ENCODE results near the gene FBXO5.
A peak's percentile ranks its signal among the peaks of the same experiment; 100 is the strongest.
"Not testable (repeated sequence)": the region's sequence is repeated elsewhere in the genome, so short reads cannot be mapped to it uniquely, and the experiment has no call there.

FBXO5 gene

DNA sequence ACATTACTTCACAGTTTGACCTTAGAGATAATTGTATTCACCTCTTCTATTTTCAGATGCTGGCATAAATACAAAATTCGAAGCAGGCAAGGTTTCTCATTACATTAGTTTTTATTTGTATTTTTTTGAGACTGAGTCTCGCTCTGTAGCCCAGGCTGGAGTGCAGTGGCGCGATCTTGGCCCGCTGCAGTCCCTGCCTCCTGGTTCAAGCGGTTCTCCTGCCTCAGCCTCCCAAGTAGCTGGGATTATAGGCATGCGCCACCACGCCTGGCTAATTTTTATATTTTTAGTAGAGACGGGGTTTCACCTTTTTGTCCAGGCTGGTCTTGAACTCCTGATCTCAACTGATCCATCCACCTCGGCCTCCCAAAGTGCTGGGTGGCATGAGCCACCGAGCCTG lies 2.5 kb upstream of the FBXO5 start:
- DNase-seq = not testable (repeated sequence)

DNA sequence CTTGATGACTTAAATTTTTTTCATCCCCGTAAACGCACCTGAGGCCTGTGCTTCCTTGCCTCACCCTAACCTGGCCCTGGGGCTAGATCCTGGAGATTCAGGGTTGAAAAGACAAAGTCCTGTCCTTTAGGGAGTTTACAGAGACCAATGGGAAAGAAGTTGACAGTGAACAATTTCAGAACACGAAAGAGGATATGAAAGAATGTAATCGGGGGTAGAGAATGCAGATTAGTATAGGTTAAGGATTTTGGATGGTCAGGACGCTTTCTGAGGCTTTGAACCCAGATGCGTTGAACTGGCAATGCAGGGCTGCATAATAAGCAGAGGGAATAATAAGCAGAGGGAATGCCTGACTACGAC lies 1.7 kb upstream of the FBXO5 start:
- no peak for DNase-seq

DNA sequence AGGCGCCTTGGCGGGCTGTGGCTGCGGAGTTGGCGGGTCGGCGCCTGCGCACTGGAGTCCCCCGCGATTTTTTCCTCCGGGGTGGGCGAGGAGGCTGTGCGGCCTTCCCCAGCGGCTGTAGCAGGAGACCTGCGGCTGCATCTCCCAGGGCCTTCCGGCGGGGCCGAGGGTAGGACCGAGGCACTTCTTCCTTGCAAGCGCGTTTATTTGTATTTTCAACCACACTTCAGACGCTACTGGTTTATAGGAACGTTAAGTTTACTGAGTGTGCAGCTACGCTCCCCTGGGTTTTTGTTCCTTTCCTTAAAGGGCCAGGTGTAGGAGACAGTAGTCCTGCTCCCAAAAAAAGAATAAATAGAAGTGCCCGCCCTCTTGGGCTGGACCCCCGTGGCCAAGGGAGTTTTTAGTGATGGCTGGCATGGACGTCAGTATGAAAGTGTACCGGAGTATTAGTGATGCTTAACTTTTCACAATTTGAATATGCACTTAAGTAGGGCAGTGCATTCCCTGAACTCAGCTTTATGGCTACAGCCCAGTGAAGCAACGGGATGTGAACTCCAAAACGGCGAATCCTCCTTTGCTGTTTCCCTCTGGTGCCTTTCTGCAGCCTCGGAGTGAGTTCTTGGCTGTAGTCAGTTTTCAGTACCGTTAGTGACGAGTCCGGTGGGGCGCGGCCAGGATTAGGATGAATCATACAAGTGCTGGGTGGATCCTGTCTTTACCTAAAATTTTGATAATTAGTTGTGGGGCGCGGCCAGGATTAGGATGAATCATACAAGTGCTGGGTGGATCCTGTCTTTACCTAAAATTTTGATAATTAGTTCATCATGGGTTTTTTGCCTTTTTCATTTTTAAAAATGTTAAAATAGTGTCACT lies 1.0 kb upstream of the FBXO5 start:
- peak; percentile 97 for DNase-seq

DNA sequence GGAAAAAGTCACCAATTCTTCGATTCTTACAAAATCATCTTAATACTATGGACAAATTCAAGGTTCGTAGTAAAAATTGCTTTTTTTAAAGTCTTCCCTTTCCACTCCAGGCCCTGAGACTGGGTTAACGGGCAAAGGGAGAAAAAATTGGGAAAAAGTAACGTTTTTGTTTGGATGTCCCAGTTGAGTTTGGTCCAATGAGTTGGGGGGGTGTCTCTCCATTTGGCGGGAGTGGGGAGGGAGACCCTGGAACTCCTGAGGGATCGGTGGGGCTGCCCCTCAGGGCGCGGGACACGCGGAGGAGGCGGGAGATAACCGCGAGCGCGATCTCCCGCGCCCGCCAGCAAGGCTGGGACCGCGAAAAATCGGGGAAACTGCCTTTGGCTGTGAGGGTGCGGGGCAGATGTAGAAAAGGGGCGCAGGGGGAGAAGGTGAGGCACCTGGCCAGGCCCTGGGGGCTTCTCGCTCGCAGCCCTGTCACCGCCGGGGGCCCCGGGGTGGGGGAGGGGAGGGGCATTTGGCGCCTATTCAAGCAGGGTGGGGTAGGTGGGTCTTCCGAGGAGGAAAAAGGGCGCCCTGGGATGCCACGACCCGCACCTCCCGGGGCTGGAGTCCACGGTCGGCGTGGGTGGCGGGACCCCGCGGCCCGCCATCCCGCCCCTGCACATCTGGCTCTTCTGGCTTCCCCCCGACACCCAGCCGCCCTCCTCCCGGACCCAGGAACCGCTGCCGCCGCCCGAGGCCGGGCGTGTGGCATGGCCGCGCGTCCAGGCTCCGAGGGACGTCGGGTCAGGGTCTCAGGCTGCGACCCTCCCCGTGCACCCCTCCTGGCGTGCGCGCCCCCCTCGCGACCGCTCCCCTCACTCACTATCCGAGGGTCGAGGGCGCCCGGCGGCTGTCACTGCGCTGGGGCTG lies 595 bp downstream of the FBXO5 start:
- DNase-seq = peak; percentile 78

DNA sequence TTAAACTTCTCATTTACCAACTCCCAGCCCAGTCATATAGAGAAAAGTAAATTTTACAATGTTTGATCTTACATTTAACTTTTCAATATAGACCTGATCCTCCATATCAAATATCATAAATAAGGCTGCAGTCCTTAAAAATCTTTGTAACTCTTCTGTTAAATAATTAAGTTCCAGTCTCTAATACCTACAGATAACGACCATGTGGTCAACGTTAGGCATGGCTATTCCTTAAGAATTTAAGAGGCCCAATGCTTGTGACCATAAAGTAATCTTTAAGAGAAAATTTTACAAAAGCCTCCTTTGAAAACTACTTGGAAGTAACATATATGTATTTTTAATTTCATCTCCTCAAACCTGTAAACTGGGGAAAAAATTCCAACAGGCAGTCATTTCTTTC lies 1.6 kb downstream of the FBXO5 start:
- no peak for DNase-seq

DNA sequence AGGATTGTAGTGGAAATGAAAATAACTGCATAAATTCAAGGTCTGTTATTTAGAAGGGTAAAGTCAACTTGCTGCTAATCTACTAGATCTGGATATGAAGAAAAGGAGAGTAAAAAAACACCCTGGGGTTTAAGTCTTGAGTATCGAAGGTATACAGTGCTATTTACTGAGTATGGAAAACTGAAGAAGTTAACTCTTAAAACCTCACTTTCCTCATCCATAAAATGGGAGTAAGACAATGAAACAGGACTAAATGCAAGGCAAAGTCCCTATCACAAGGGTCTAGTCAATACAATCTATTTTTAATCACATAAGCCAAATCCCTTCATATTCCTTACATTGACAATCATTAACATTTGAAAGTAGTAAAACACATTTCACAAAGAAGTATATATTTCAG lies 2.2 kb downstream of the FBXO5 start:
- DNase-seq = no peak

DNA sequence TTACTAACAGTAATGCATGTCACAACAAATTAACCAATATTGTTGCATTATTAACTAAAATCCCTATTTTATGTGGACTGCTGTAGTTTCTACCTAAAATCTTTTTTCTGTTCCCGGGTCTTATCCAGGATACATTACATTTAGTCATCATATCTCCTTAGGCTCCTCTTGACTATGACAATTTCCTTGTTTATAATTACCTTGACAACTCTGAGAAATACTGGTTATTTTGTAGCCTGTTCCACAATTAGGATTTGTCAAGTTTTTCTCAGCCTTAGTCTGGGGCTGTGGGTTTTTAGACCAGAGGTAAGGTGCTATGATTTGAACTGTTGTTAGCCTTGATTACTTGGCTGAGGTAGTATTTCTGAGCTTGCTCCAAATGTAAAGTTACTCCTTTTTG lies 3.7 kb downstream of the FBXO5 start:
- no peak for DNase-seq

DNA sequence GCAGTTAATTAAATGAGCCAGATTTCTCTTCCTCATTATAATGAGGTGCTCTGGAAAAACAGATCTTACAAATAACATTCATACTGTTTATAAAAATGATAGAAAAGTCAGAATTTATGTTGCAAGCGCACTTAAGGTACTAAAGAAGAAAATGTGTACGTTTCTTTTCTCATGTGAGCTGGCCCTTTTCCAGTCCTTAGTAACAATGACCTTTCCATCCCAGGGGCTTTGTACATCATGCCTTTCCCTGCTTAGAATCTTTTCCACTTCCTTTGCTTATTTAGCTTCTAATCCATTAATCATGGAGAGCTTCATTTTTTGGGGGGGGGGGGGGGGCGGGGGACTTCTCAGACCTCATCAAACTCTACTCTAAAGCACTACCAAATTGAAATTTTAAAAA lies 4.8 kb downstream of the FBXO5 start:
- no peak for DNase-seq

DNA sequence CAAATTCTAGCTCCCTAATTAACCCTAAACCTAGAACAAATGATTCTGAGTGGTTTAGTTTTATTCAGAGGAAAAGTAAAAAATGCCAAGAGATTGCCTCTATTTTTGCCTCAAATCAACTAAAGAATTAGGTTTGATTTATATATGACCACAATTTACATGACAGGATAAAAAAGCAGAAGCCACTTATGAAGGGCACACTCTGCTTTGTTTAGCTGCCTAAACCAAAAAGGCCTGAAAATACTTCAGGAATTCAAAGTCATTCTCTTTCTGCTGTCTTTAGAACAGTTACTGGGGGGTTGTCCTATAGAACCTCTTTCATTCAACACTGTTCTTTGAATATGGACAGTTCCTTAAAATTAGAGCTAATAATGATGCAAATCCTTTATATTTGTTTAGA lies 5.3 kb downstream of the FBXO5 start:
- DNase-seq = no peak

DNA sequence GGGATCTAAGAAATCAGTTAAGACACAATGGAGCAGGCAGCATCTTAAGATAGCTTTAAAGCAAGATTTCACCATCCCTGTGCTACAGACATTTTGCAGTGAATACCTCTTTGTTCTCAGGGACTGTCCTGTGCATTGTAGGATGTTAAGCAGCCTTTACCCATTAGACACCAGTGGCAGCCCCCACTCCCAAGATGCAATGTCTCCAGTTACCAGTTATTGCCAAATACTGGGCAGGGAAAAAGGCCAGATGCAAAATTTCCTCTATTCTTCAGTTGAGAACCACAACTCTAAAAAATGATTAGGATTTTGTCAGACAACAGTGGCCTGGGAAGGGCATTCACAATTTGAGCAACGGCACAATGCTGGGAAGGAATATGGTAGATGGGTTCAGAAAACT lies 6.1 kb downstream of the FBXO5 start:
- no peak for DNase-seq

DNA sequence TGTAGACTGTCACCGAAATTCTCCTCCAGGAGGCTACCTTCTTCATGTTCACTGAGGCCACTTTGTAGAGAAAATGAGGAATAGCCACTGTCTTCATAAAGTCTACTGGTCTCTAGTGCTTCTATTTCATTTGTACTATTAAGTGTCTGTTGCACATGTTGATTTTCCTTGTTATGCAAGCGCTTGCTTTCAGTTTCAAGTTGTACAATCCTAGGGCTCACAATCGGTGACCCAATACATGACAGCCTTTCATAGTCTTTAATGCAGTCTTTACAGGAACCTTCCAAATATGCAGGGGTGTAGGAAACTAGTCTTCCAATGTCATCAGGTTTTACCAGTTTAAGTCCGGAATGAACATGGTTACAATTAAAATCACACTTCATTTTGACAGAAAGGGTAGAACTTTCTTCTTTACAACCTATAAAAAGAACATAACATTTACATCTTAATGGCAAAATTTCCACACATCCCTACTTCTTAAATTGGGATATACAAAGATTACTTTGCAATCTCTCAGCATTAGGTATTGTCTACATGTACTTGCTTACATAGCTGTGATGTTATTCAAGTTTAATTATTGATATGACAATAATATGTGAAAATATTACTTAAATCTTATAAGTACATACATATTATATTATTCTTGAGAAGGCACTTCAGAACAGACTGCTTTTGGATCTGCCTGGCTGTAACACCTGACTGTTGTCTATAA lies 7.5 kb downstream of the FBXO5 start:
- no peak for DNase-seq

DNA sequence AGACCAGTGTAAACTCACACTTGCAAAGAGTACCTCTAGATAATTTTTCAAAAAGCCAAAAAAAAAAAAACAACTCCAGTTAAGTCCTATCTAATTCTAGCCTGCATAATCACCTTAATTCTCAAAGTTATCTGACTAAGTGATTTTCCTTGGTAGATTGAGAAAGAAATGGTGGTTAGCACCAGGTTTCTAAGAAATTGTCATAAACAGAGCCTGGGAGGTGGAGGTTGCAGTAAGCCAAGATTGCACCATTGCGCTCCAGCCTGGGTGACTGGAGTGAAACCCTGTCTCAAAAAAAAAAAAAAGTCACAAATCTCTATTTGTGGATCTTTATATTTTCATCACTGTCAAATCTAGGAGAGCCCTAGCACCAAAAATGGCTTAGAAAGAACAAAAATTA lies 8.9 kb downstream of the FBXO5 start:
- no peak for DNase-seq

DNA sequence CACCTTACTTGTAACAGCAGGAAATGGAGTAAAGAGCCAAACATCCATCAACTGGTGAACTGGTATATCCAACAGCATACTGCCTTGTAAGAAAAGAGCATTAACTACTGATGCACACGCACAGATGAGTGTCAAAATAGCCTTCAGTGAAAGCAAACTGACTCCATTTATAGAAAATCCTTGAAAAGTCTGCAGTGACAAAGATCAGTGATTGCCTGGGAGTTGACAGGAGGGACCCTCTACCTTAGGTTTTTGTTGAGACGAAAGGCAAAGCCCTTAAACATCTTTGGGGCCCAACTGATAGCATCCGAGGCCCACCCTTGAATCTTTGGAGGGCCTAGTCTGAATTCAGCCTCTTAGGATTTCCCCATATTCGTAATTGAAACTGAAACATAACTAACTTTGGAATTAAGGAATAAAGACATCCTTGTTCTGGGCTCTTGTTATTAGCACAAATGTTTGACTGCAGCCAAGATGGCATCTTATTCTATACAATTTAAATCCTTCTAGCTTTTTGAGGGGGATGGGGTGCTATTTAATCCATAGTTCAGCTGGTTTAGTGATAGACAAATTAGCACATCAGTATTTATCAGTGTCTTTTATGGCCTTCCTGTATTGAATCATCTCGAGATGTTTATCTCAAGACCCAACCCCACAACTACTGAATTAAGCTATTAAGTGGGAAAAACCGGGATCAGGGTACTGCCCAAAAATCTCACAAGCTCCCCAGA lies 13.0 kb downstream of the FBXO5 start:
- DNase-seq = no peak

DNA sequence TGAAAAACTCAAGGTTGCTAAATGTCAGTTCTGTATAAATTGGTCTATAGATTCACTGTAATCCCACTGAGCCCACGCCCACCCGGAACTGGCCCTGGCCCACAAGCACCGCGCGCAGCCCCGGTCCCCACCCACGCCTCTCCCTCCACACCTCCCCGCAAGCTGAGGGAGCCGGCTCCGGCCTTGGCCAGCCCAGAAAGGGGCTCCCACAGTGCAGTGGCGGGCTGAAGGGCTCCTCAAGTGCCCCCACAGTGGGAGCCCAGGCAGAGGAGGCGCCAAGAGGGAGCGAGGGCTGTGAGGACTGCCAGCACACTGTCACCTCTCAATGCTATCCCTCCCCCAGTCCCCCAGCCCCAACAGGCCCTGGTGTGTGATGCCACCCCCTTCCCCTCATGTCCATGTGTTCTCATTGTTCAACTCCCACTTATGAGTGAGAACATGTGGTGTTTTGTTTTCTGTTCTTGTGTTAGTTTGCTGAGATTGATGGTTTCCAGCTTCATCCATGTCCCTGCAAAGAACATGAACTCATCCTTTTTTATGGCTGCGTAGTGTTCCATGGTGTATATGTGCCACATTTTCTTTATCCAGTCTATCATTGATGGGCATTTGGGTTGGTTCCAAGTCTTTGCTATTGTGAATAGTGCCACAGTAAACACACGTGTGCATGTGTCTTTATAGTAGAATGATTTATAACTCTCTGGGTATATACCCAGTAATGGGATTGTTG lies 16.5 kb downstream of the FBXO5 start:
- not testable (repeated sequence) for DNase-seq

DNA sequence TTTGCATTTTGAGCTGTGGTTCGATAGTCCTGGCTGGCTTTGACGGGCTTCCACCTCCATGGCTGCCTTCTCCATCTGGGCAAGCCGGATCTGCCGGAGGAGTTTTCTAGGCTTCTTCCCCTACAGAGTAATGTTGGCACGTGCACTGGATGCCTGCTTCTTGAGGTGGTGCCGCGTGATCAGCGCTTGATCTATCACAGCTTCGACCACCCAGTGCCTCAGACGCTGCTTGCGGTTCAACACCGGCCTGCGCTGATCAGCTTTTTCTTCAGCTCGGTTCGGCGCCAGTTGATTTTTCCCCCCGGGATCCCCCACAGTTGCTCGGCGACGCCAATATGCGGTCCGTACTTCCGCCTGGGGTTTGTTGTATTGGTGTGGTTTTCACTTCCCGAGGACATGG lies 23.5 kb downstream of the FBXO5 start:
- no peak for DNase-seq

DNA sequence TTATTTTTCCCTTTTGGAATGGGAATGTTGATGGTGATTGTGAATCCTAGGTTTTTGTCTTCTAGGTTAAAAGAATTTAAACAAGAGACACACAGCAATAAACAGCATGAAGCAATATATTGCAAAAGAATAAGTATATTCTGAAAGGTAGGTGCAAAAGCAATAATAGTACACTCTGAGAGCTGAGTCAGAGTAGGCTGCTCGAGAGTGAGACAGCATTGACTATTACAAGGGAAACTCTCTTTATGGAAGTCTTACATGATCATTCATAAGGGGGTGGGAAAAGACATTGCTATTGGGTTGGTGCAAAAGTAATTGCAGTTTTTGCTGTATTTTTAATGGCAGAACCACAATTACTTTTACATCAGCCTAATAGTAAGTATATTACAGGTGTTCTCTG lies 25.0 kb downstream of the FBXO5 start:
- no peak for DNase-seq

DNA sequence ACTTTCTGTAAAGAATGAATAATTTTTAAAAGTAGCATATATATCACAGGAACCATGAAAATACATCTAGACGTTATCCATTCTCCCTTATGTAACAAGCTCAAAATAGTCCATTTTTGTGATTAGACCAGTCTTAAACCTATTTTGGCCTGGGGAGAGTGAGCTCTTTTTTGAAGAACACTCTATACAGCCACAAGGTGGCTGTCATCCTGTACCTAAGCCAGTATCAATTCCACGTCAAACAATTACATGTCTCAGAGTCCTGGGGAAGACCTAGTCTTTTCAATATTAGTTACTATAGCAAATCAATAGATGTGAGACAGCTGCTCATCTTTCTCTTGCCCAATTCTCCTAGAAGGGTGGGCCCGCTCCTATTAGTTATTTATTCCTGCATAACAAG lies 28.4 kb downstream of the FBXO5 start:
- DNase-seq = no peak

DNA sequence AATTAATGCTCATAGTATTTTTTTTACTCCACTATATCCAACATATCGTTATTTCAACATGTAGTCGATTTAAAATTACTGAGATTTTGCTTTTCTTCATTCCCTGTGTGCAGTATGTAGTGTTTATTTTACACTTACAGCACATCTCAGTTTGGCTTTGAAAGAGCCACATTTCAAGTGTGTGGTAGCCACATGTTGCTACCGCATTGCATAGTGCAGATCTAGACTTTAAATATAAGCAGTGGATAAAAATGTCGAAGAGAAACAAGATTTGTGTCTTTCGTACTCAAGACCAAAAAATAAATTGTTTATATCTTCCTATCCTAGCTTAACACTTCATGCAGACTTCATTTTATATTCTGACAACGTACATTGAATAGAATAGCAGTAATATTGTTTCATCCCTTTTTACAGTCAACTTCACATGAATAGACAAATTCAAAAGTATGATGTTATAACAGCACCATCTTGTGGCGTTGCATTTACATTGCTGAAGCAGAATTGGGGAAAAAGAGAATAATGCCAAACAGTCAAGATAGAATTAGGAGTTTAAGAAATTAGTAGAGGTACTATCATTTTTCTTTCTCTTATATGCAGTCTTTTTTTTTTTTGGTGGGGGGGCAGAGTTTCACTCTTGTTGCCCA lies 29.9 kb downstream of the FBXO5 start:
- no peak for DNase-seq

DNA sequence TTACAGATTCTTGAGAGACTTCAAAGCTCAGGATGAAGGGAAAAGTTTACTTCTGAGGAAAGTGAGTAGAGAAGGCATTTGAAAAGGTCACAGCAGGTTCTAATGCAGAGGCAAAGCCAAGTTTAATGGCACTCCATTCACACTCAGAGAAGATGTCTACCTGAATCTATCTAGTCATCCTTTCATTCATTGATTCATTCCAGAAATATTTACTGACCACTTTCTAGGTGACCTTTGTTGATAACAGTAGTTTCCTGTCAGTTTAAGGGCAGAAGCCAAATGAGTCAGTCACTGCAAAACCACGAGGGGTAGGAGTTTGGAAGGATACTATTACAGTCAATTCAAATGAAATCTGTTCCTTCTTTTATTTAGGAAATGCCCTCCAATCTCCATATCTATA lies 30.8 kb downstream of the FBXO5 start:
- no peak for DNase-seq

DNA sequence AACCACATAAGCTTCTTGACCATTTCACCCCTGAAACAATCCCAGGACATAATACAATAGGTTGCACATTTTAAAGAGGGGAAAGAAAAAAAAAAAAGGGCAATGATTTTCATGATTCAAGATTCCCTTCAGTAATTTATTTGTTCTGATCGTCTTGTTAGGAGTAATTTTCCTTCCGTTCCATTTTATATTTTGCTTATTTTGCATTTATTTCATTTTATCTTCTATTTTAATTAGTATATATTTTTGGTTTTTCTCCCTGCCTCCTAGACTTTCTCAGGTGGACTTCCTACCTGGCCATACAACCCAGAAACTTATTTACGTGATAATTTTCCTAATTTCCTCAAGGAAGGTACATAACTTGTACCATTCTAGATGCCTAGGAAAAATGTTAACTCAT lies 32.6 kb downstream of the FBXO5 start:
- DNase-seq = no peak

DNA sequence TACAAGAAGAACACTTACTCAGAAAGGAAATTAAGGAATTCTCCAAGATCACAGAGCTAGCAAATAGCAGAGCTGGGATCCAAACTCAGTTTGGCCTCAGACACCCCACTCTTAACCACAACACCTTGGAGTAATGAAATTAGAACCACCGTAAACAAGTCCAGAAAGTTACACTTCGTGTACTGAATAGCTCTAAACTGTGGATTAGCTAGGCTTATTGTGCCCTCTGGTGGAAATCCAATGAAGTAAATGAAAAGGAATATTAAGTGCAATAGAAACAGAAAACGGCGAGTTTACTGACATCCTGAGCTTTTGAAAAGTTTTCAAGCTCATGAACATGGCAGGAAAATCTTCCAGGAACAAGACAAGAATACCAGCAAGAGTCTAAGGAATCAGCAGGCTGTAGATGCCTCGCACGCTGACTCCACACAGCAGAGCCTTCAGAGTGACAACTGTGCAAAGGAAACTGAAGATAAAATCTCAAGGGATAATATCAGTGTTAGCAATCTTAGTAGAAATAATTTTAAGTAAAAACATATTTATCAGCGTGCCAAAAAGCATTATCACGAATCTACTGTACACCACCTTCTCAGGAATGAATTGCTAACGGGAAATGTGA lies 34.6 kb downstream of the FBXO5 start:
- DNase-seq = no peak
